HG02610 (cell line): ENCODE results near the gene WDR5B.
A peak's percentile ranks its signal among the peaks of the same experiment; 100 is the strongest.
"Not testable (repeated sequence)": the region's sequence is repeated elsewhere in the genome, so short reads cannot be mapped to it uniquely, and the experiment has no call there.

Experiments
- ATAC-seq: cut with Tn5 transposase; IDR thresholded peaks from one replicate; pipeline ENCODE4 v1.9.1; 2021; ENCODE audit warnings: mild to moderate bottlenecking, moderate library complexity; ENCODE audit not compliant: unreplicated experiment

The WDR5B gene

GRCh38 chr3:122415762-122416654 is at the start of gene WDR5B:
WDR5B (minus strand) TSS chr3:122416062; CDS start chr3:122415528, 534 bp downstream.
- peak; percentile 90 for ATAC-seq

DNA sequence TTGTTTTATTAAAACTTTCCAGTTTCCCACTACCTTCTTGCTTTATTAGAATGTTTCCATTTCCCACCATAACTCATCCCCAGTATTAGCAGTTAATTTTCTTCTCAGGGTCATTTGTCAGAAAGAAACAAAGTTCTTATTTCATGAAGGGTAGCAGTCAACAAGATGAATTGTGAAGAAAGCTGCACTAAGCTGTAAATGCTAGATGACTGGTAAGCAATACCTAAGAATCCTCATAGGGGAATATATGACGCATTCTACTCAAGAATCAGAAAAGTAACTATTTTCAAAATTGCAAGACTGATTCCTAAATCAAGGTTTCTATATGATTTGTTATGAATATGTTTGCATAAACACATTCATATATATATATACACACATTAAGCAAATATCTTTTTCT is 48.8 kb upstream of the WDR5B start:
- no peak for ATAC-seq

DNA sequence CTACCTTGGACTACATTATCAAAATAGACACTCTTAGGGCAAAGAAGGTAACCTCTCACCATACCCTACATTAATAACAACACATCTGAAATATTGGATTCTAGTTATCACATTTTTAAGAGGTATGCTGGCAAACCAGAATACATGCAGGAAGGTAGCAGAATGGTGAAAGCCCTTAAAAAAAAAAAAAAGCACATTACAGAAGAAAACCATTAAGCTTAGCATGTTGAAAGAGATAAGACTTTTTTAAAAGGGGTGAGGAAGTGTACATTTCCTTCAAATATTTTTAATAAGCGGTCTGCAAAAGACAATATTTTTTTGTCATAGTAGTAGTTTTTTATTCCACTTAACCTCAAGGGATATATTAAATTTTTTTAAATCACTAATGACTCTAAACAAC is 46.5 kb upstream of the WDR5B start:
- ATAC-seq, result no peak

DNA sequence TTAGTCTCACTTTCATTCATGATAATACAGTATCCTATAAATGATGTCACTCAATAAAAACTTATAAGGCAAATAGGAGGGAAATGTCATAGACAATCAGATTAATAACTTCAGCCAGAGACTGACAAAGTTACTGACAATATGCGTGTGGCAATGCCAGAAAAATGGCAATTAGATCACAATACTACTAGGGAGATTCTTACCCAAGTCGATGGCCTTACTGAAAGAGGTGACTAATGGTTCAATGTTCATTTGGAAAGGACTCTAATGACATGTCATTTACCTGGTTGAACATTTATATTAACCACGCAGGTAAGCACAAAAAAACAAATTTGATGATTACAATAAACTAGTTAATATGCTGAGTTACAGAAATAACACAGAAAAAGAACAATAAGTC is 45.9 kb upstream of the WDR5B start:
- no peak for ATAC-seq

GRCh38 chr3:122458992-122459391 is 43.1 kb upstream of the WDR5B start:
- no peak for ATAC-seq

DNA sequence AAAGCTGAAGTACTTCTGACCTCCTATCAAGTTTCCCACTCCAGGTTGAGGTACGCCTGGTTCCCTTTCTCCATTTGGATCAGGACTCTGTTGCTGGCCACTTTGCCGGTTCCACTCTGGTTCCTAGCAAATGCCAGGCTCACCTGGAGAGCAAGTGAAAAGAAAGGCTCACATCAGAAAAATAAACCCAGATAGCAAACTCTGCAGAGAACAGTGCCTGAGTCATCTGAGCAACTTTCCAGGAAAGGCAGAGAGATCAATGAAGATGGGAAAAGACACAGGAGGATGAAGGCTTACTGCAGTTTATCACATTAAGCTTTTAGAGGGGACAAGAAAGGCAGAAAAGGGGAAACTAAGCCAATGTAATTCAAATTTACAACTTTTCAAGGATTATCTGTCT is 41.8 kb upstream of the WDR5B start:
- ATAC-seq, result no peak

- ATAC-seq, result no peak
Observed at GRCh38 chr3:122456074-122456473, 40.2 kb upstream of the WDR5B start.

DNA sequence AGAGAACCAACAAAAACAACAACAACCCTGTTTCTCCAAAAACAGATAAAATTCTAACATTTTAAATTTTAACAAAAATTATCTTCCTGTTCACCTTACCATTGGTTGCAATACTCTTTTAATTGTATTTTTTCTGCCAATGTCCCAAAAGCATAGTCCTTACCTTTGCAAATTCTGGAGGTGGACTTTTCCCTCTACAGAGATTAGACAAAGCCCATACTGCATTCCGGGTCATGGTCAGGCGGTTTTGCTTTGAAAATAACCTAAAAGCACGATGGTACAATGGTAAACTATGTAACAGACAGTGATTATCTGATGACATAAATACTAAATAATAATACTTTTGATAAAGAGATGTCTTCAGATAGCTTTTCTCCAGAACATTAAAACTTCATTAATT is 35.5 kb upstream of the WDR5B start:
- no peak for ATAC-seq

DNA sequence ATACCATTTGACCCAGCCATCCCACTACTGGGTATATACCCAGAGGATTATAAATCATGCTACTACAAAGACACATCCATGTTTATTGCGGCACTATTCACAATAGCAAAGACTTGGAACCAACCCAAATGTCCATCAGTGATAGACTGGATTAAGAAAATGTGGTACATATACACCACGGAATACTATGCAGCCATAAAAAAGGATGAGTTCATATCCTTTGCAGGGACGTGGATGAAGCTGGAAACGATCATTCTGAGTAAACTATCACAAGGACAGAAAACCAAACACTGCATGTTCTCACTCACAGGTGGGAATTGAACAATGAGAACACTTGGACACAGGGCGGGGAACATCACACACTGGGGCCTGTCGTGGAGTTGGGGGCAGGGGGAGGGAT is 32.4 kb upstream of the WDR5B start:
- ATAC-seq, result not testable (repeated sequence)

DNA sequence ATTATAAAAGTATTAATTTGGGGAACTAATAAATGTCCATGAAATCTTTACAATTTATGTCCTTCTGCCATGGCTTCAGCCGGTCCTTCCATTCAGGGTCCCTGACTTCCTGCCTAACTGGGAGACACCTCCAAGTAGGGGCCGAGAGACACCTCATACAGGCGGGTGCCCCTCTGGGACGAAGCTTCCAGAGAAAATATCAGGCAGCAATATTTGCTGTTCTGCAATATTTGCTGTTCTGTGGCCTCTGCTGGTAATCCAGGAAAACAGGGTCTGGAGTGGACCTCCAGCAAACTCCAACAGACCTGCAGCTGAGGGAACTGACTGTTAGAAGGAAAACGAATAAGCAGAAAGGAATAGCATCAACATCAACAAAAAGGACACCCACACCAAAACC is 28.6 kb upstream of the WDR5B start:
- not testable (repeated sequence) for ATAC-seq

- not testable (repeated sequence) for ATAC-seq
Observed at GRCh38 chr3:122443762-122444490, 28.1 kb upstream of the WDR5B start.

- no peak for ATAC-seq
Observed at GRCh38 chr3:122443090-122443489, 27.2 kb upstream of the WDR5B start.

- ATAC-seq, result no peak
Observed at GRCh38 chr3:122435950-122436349, 20.1 kb upstream of the WDR5B start.

DNA sequence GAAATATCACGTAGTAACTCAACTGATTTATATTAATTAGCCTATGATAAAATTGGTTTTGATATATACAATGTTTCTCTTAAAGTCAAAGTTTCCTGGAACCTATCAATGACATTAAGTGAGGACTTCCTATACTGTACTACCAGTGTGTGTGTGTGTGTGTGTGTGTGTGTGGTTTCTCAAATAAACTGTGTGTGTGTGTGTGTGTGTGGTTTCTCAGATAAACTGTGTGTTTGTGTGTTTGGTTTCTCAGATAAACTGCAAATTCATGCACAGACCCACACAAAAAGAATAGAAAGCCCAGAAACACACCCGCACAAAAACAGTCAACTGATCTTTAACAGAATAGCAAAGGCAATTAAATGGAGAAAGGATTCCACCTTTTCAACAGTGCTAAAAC is 14.5 kb upstream of the WDR5B start:
- no peak for ATAC-seq

- ATAC-seq, result peak; percentile 84
Observed at GRCh38 chr3:122427857-122428471, 12.1 kb upstream of the WDR5B start.

- ATAC-seq, result no peak
Observed at GRCh38 chr3:122421836-122422235, 6.0 kb upstream of the WDR5B start.

DNA sequence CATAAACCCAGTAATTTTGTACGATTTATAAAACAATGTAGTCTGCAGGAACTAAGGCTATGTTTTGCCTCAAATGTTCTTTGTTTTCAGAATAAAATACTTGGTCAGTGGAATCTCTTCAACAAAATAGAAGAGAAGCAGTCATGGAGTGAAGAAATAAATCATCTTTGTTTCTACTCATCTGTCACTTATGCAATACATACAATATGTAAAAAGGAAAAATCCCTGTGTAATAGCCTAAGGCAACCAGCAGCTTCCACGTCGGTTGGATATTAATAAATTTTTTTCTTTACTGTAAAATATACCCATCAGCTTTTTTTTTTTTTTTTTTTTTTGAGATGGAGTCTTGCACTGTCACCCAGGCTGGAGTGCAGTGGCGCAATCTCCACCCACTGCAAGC is 5.2 kb upstream of the WDR5B start:
- no peak for ATAC-seq

DNA sequence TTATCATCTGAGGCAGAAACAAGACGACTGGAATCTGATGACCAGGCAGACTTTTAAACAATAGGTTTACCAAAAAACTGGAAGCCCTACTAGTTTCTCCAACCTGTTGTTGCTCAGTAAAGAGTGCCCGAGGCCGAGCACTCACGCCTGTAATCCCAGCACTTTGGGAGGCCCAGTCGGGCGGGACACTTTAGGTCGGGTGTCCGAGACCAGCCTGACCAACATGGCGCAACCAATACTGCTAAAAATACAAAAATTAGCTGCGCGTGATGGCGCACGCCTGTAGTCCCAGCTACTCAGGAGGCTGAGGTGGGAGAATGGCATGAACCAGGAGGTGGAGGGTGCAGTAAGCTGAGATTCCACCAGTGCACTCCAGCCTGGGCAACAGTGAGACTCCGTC is 1.1 kb upstream of the WDR5B start:
- no peak for ATAC-seq

- peak; percentile 49 for ATAC-seq
Observed at GRCh38 chr3:122415104-122415744, 638 bp downstream of the WDR5B start.

DNA sequence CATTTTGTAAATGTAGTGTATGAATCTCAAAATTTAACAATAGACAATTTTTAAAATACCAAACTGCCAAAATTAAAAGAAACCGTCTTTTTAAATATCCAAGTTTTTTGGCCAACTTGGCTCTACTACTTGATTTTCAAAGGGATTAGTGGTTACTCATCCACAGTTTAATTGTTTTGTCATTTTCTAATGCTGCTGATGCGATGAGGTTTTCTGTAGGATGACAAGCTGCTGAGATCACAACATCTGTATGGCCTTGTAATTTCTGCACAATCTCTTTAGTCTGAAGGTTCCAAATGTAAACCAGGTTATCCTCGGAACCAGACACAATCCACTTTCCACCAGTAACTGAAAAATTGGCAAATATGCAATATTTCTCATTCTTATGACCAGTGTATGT is 1.5 kb downstream of the WDR5B start:
- no peak for ATAC-seq

- no peak for ATAC-seq
Observed at GRCh38 chr3:122410639-122411038, 5.2 kb downstream of the WDR5B start.
